22Rv1 (cell line): ENCODE measurements around the gene MIB2.
A peak's percentile ranks its signal among the peaks of the same experiment; 100 is the strongest.

ENCODE experiments used
- H3K27ac ChIP-seq: fragments of 450-650 bp; 2 replicates; pipeline ENCODE4 v1.5.1; 2017
- ZFX ChIP-seq: fragments of 450-650 bp; IDR thresholded peaks from 2 replicates; pipeline ENCODE4 v1.6.1; 2017; ENCODE audit warnings: antibody characterized with exemption, borderline replicate concordance
- TF ChIP-seq, protein P1 (sequence below): fragments of 450-650 bp; IDR thresholded peaks from 2 replicates; pipeline ENCODE4 v1.5.1; 2017; ENCODE audit warnings: mild to moderate bottlenecking

The MIB2 gene

DNA sequence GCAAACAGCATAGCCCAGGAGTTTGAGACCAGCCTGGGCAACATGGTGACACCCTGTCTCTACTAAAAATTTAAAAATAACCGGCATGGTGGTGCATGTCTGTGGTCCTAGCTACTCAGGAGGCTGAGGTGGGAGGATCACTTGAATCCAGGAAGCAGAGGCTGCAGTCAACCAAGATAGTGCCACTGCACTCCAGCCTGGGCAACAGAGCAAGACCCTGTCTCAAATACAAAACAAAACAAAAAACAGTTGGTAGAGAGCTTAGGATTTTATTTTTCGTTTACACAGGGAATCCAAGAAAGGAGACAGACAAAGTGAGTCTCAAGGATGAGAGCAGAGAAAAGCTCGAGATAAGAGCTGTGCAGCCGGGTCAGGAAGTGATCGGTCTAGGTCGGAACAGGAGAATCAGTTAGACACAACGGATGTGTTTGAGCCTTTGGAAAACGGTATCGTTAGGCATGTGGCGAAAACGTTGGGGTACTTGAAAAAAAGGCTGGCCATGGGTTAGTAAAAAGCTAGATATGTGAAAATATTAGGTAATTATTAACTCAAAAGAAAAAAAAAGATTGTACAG lies 1.7 kb upstream of the MIB2 start:
- no peak for TF ChIP-seq ZFX
- TF ChIP-seq, protein P1, sequence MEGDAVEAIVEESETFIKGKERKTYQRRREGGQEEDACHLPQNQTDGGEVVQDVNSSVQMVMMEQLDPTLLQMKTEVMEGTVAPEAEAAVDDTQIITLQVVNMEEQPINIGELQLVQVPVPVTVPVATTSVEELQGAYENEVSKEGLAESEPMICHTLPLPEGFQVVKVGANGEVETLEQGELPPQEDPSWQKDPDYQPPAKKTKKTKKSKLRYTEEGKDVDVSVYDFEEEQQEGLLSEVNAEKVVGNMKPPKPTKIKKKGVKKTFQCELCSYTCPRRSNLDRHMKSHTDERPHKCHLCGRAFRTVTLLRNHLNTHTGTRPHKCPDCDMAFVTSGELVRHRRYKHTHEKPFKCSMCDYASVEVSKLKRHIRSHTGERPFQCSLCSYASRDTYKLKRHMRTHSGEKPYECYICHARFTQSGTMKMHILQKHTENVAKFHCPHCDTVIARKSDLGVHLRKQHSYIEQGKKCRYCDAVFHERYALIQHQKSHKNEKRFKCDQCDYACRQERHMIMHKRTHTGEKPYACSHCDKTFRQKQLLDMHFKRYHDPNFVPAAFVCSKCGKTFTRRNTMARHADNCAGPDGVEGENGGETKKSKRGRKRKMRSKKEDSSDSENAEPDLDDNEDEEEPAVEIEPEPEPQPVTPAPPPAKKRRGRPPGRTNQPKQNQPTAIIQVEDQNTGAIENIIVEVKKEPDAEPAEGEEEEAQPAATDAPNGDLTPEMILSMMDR: no peak
- peak overlapping the region; percentile 98 for H3K27ac ChIP-seq

DNA sequence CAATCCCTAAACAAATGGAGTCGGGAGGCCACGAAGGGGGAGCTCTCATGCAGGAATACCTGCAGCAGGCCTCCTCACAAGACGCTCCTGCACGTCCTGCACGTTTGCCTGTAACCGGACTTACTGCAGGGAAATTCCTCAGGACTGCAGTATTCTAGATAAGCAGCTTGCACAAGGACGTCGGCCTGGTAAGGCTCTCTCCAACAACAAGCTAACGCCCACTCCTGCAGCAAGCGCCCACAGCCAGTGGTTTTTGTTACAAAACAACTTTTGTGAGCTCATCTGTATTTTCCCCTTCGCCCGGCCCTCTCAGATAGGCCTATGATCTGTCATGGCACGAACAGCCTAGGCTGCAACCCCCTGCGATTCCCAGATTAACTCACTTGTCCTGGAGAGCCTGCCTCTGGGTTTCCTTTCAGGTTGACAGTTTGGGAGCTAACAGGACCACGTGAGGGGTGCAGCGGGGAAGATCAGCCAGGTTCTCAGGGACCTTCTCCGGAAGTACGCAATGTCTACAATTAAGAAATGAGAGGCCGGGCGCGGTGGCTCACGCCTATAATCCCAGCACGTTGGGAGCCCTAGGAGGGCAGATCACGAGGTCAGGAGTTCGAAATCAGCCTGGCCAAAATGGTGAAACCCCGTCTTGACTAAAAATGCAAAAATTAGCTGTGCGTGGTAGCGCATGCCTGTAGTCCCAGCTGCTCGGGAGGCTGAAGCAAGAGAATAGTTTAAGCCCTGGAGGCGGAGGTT lies 921 bp upstream of the MIB2 start:
- TF ChIP-seq ZFX: no peak
- TF ChIP-seq, protein P1: no peak
- H3K27ac ChIP-seq: peak overlapping the region; percentile 98

DNA sequence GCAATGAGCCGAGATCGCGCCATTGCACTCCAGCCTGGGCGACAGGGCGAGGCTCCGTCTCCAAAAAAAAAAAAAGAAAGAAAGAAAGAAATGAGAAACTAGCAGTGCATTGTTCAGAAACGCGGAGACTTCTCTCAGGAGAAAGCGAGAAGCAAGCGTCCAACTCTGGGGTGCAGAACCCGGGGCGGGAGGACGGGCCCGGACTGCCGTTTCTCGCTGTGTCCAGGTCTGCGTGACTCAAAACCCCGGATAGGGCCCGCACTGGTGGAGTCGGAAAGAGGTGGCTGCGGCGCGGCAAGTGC lies 395 bp upstream of the MIB2 start:
- H3K27ac ChIP-seq: peak overlapping the region; percentile 98
- TF ChIP-seq ZFX: no peak
- TF ChIP-seq, protein P1: no peak

- no peak for TF ChIP-seq ZFX
- TF ChIP-seq, protein P1: no peak
- peak overlapping the region; percentile 98 for H3K27ac ChIP-seq
Observed at GRCh38 chr1:1616045-1616790, 918 bp downstream of the MIB2 start.

GRCh38 chr1:1616838-1617237 lies 1.5 kb downstream of the MIB2 start:
- TF ChIP-seq, protein P1: no peak
- no peak for TF ChIP-seq ZFX
- no peak overlapping the region for H3K27ac ChIP-seq

- no peak overlapping the region for H3K27ac ChIP-seq
- no peak for TF ChIP-seq ZFX
- TF ChIP-seq, protein P1: no peak
Observed at GRCh38 chr1:1617516-1617915, 2.2 kb downstream of the MIB2 start.

DNA sequence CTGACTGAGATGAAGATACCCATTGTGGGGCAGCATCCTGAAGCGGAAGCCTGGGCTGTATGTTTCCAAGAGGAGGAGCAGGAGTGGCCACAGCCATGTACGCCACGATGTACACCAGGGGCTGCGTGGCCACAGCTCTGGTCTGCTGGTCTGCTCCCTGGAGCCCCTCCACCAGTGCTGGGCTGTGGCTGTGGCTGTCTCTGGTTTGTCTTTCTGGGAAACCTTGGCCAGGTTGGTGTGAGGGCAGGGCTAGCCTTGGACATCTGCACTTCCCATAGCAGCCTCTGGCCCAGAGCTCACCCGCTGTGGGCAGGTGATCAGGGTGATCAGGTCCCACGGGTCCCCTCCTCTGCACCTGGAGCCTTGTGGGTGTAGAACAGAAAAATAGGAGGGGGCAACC lies 2.6 kb downstream of the MIB2 start:
- TF ChIP-seq, protein P1: no peak
- no peak overlapping the region for H3K27ac ChIP-seq
